PC-9 (cell line): ENCODE measurements around the gene MAK.

ENCODE experiments used
- CTCF ChIP-seq: fragments of 200-600 bp; sonication (generic); conservative IDR thresholded peaks from 2 replicates; pipeline ENCODE4 v1.6.1; 2017; ENCODE audit warnings: mixed run types, antibody characterized with exemption, mild to moderate bottlenecking, moderate library complexity
- EZH2 ChIP-seq: fragments of 200-600 bp; sonication (generic); IDR thresholded peaks from 2 replicates; pipeline ENCODE4 v1.8.0; 2017; ENCODE audit warnings: antibody characterized with exemption, low read depth

- TF ChIP-seq EZH2 (no peak), CTCF (no peak)
Observed at GRCh38 chr6:10722570-10722819, 115.8 kb downstream of the MAK start.
